Neuron (in vitro differentiated cells): ENCODE data around the gene LENG1.

ENCODE experiments used
- H2AFZ ChIP-seq: one replicate; pipeline ENCODE4 v1.6.1; 2013; ENCODE audit warnings: low read depth, mild to moderate bottlenecking, inconsistent platforms, low read length, moderate library complexity
- H3K27me3 ChIP-seq: one replicate; pipeline ENCODE4 v1.6.1; 2013; ENCODE audit warnings: low read length; ENCODE audit not compliant: insufficient read depth
- H3K36me3 ChIP-seq: one replicate; pipeline ENCODE4 v1.6.1; 2013; ENCODE audit warnings: low read length; ENCODE audit not compliant: insufficient read depth
- H3K4me1 ChIP-seq: one replicate; pipeline ENCODE4 v1.6.1; 2013; ENCODE audit warnings: low read length; ENCODE audit not compliant: insufficient read depth
- H3K4me3 ChIP-seq: 2 replicates; pipeline ENCODE4 v1.5.1; 2013; ENCODE audit warnings: mild to moderate bottlenecking, low read length, moderate library complexity
- H3K9me3 ChIP-seq: one replicate; pipeline ENCODE4 v1.6.1; 2013; ENCODE audit warnings: low read length

The LENG1 gene

DNA sequence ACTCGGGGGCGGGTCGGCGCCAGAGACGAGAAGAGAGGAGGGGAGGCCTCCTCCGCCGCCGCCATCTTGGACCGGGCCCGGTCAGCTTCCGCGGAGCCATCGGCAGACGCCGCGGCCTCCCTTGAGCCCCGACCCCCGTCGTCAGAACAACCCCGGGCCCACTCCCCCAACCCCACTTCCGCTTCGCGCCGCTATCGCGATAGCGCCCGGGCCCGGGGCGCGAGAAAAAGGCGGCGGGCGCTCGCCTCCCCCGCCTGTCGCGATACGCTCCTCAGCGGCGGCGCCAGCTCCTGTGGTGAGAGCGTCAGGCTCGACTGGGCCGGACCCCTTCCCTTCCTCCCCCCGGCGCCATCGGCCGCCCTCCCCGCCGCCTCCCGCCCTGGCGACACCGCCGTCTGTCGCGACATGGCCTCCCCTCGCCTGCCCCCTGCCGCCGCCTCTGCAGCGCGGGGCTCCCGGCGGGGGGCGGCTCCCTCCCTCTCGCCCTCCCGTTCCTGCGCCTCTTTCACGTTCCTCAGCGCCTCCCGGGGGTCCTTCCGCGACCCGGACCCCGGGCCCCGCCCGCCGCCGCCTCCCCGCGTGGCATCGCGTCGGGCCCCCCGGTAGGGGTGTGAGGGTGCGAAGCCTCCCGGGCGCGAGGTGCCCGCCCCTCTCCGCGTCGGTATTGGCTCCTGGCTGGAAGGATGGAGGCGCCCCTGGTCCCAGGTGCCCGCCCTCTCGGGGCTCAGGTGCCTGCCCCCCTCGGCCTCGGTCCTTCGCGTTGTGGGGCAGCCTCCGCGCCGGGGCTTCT, 21.6 kb downstream of the LENG1 start, which contains the start of gene CNOT3:
Gene CNOT3, plus strand, starts transcription at position 64 of the 790 bp plus-strand sequence. CDS start 5,217 bp downstream, outside the sequence.
- Histone ChIP-seq H2AFZ (peak within 1 kb of the TSS; percentile 11), H3K9me3 (no peaks in the 10 kb centered on the region), H3K36me3 (peaks cover 38% of the 10 kb centered on the region), H3K4me1 (peaks cover 22% of the 10 kb centered on the region), H3K27me3 (no peaks in the 10 kb centered on the region), H3K4me3 (peak within 1 kb of the TSS; percentile 63)

DNA sequence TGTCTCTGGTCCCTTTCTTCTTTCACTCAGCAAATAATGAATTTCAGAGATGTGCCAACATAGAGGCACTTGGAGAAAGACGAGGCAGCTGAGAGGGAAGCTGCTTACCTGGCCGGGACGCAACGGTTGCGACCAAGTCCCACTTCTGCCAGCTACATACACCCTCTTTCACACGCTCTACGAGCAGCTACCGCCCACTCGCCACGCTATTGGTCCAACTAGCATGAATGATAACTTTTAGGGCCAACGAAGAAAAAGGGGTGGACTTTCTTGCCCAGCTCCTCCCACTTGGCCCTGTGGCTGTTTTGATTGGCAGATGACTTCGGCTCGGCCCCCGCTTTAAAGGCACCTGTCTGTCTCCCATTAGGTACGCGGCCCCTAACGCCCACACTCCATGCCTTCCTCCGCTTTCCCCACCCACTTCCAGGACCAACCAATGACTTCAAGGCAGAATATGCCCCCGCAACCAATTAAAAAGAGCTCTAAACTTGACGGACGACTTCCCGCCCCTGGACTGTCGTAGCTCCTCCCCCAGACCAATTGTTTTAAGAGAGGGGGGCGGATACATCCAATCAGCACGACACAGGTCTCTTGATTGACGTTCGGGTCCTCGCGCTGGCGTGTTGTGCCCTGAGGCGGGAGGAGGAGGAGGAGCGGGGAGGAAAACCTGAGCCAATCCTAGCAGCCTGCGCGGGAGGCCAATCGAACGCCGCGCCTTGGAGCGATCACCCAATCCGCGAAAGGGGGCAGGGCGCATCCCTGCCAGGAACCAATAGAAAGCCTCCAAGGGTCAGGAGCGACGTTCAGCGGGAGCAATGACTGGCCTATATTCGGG, 22.4 kb downstream of the LENG1 start:
- Histone ChIP-seq H3K4me3 (peak overlapping the region; percentile 63), H2AFZ (peak overlapping the region; percentile 11), H3K36me3 (peaks cover 30% of the 10 kb centered on the region), H3K4me1 (peaks cover 22% of the 10 kb centered on the region), H3K9me3 (no peaks in the 10 kb centered on the region), H3K27me3 (no peaks in the 10 kb centered on the region)

DNA sequence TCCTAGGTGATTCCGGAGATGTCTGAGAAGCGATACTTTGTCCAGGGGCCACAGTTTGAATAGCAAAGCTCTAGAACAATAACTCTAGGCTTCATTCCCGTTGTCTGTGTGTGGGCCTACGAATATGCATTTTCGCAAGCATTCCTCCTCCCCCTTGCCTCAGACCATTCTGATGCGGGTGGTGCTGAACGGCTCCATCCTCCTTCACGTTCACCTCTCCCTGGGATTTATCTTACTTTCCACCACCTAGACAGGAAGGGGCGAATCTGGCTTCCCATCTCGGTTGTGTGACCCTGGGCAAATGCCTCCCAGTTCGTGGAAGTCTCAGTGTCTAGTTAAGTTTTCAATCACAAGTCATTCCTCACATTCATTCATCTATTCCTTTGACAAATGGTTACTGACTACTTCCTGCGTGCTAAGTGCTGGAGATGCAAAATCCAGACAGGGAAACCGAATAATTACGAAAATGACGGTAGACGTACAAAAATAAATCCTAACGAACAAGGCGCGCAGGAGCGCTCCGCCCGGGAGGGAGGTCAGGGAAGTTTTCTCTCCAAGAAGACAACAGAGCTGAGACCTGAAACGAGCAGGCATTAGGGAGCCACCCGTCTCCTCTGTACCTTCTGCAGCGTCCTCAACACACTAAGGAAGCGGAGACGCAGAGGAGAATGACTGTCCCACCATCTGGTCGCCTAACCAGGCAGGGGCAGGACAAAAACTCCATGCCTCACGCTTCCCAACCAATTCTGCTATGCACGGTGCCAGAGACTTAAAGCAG, 23.2 kb downstream of the LENG1 start:
- no peaks in the 10 kb centered on the region for H3K9me3 ChIP-seq
- H3K4me3 ChIP-seq: peak overlapping the region; percentile 52
- no peaks in the 10 kb centered on the region for H3K27me3 ChIP-seq
- peaks cover 29% of the 10 kb centered on the region for H3K36me3 ChIP-seq
- peak overlapping the region; percentile 11 for H2AFZ ChIP-seq
- peaks cover 22% of the 10 kb centered on the region for H3K4me1 ChIP-seq

DNA sequence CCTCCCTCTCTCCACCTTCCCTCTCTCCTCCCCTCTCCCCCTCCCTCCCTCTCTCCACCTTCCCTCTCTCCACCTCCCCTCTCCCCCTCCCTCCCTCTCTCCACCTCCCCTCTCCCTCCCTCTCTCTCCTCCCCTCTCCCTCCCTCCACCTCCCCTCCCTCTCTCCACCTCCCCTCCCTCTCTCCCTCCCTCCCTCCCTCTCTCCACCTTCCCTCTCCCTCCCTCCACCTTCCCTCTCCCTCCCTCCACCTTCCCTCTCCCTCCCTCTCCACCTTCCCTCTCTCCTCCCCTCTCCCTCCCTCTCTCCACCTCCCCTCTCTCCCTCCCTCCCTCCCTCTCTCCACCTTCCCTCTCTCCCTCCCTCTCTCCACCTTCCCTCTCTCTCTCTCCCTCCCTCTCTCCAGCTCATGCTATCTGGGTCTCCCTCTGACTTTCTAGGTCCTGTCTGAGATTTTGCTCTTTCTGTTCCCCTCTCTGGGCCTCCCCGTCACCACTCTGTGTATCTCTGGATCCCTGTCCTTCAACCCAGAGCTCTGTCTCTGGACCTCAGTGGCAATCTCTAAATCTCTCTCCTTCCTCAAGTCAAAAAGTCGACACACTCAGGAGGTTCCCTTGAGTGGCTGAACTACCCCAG, 25.4 kb downstream of the LENG1 start:
- H3K9me3 ChIP-seq: no peaks in the 10 kb centered on the region
- no peaks in the 10 kb centered on the region for H3K27me3 ChIP-seq
- peaks cover 15% of the 10 kb centered on the region for H3K4me1 ChIP-seq
- peaks cover 25% of the 10 kb centered on the region for H3K36me3 ChIP-seq
- H2AFZ ChIP-seq: no peak overlapping the region
- H3K4me3 ChIP-seq: no peak overlapping the region

GRCh38 chr19:54133312-54133956, 26.1 kb downstream of the LENG1 start:
- no peak overlapping the region for H3K4me3 ChIP-seq
- peaks cover 9% of the 10 kb centered on the region for H3K4me1 ChIP-seq
- no peaks in the 10 kb centered on the region for H3K27me3 ChIP-seq
- H2AFZ ChIP-seq: no peak overlapping the region
- H3K36me3 ChIP-seq: peaks cover 28% of the 10 kb centered on the region
- H3K9me3 ChIP-seq: no peaks in the 10 kb centered on the region

GRCh38 chr19:54129617-54129996, 29.9 kb downstream of the LENG1 start:
- Histone ChIP-seq H3K4me1 (no peaks in the 10 kb centered on the region), H3K27me3 (no peaks in the 10 kb centered on the region), H3K9me3 (no peaks in the 10 kb centered on the region), H3K4me3 (no peak overlapping the region), H2AFZ (no peak overlapping the region), H3K36me3 (peaks cover 60% of the 10 kb centered on the region)

- H3K4me3 ChIP-seq: no peak overlapping the region
- no peak overlapping the region for H2AFZ ChIP-seq
- peaks cover 65% of the 10 kb centered on the region for H3K36me3 ChIP-seq
These were observed 30.5 kb downstream of the LENG1 start for GRCh38 chr19:54128796-54129616.

DNA sequence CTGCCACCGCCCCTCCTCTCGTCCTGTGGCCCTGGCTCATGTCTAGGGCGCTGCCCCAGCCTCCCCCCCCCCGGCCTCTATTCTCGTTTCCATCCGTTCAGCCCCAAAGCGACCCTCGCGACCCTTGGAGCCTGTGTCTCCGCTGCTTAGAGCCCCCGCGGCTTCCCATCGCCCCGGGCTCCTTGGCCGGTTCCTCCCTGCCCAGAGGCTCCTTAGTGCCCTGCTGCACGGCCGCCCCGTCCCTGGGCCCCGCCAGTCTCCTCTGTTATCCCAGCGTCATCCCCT, 31.1 kb downstream of the LENG1 start:
- H3K4me3 ChIP-seq: no peak overlapping the region
- H2AFZ ChIP-seq: no peak overlapping the region
- no peaks in the 10 kb centered on the region for H3K27me3 ChIP-seq
- peaks cover 71% of the 10 kb centered on the region for H3K36me3 ChIP-seq
- no peaks in the 10 kb centered on the region for H3K9me3 ChIP-seq
- no peaks in the 10 kb centered on the region for H3K4me1 ChIP-seq

More at GRCh38 chr19:54128796-54129616, 30.5 kb downstream of the LENG1 start:
- Histone ChIP-seq H3K9me3 (no peaks in the 10 kb centered on the region), H3K4me1 (no peaks in the 10 kb centered on the region), H3K27me3 (no peaks in the 10 kb centered on the region)

- H2AFZ ChIP-seq: no peak overlapping the region
- H3K9me3 ChIP-seq: no peaks in the 10 kb centered on the region
- H3K4me3 ChIP-seq: no peak overlapping the region
- H3K36me3 ChIP-seq: peaks cover 76% of the 10 kb centered on the region
- H3K27me3 ChIP-seq: no peaks in the 10 kb centered on the region
- no peaks in the 10 kb centered on the region for H3K4me1 ChIP-seq
These were observed 31.7 kb downstream of the LENG1 start for GRCh38 chr19:54127688-54128440.

DNA sequence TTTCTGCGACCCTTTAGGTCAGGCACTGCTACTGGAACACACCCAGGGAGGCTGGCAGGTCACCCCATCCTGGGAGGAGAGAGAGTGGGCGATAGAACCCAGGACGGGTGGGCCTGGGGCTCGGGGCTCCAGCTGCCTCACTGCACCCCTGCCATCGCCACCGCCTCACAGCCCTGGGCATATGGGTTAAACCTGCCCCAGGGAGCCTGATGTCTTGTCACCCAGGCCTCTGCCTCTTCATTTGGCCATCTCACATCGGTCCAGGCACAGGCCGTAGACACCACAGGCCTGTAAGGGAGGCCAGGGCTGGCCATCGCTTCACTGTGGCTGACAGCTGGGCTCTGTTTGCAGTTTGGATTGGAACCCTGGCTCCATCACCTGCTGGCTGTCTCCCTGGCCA, 33.8 kb downstream of the LENG1 start:
- Histone ChIP-seq H3K4me1 (no peaks in the 10 kb centered on the region), H3K36me3 (peaks cover 81% of the 10 kb centered on the region), H3K27me3 (no peaks in the 10 kb centered on the region), H3K9me3 (no peaks in the 10 kb centered on the region), H2AFZ (no peak overlapping the region), H3K4me3 (no peak overlapping the region)

DNA sequence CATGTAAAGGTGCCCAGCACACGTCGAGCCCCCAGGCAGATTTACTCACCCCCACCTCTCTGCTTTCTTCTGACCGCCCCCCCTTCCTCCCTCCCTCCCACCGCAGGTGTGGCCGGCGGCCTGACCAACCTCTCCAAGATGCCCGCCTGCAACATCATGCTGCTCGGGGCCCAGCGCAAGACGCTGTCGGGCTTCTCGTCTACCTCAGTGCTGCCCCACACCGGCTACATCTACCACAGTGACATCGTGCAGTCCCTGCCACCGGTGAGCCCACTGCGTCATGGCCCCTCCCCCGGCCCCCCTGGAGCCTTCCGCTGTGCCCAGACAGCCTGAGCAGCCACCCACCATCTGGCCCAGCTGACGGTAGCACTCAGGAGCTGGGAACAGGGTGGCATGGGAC, 35.1 kb downstream of the LENG1 start:
- Histone ChIP-seq H2AFZ (no peak overlapping the region), H3K4me1 (no peaks in the 10 kb centered on the region), H3K4me3 (no peak overlapping the region), H3K36me3 (peaks cover 82% of the 10 kb centered on the region), H3K9me3 (no peaks in the 10 kb centered on the region), H3K27me3 (no peaks in the 10 kb centered on the region)
